Erythroblast (primary cell): ENCODE results near the gene MFAP4.

Experiments used
- GATA1 ChIP-seq: IDR thresholded peaks from 2 replicates; pipeline ENCODE4 v1.6.1; 2011; ENCODE audit warnings: low read depth, mild to moderate bottlenecking, control low read depth, low read length, moderate library complexity
- POLR2A ChIP-seq: IDR thresholded peaks from 2 replicates; pipeline ENCODE4 v1.6.1; 2011; ENCODE audit warnings: mild to moderate bottlenecking, low read length

DNA sequence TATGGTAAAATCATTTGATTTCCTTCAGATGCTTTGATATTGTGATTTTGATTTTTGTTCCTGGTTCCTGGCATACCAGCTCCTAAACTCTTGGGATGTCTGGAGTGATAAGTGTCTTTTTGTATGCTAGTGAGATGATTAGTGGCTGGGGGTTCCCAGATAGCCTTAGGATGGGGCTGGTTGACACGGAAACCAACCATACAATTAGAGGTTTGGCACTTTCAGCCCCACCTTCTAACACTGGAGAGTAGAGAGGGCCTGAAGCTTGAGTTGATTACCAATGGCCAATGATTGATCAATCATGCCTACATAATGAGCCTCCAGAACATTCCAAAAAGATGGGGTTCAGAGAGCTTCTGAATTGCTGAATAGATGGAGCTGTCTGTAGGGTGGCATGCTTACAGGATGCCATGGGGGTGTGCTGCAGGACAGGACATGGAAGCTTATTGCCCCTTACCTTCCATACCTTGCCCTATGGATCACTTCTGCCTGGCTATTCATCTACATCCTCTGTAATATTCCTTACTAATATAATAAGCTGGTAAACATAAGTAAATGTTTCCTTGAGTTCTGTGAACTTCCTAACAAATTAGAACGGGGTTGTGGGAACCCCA is 46.8 kb upstream of the MFAP4 start:
- TF ChIP-seq POLR2A: no peak
- no peak for TF ChIP-seq GATA1
